Fibroblast of peridontal ligament (primary cell): ENCODE measurements around the gene PTPN14.
A peak's percentile ranks its signal among the peaks of the same experiment; 100 is the strongest.

Source experiments
- DNase-seq: peaks from one replicate; pipeline ENCODE4 v3.0.0-alpha.2; 2010; ENCODE audit errors: extremely low read depth

PTPN14 gene

GRCh38 chr1:214427871-214428277 is 123.5 kb downstream of the PTPN14 start:
- DNase-seq, result peak; percentile 67

- no peak for DNase-seq
Measured at GRCh38 chr1:214426426-214426812, 125.0 kb downstream of the PTPN14 start.

- DNase-seq, result no peak
Measured at GRCh38 chr1:214425716-214426425, 125.5 kb downstream of the PTPN14 start.

- DNase-seq, result no peak
Measured at GRCh38 chr1:214425101-214425500, 126.3 kb downstream of the PTPN14 start.

GRCh38 chr1:214423045-214423444 is 128.4 kb downstream of the PTPN14 start:
- DNase-seq, result no peak

GRCh38 chr1:214422137-214422671 is 129.2 kb downstream of the PTPN14 start:
- DNase-seq, result peak; percentile 63

- DNase-seq, result no peak
Measured at GRCh38 chr1:214420833-214421232, 130.6 kb downstream of the PTPN14 start.

GRCh38 chr1:214420341-214420740 is 131.1 kb downstream of the PTPN14 start:
- DNase-seq, result no peak

- no peak for DNase-seq
Measured at GRCh38 chr1:214419650-214420049, 131.8 kb downstream of the PTPN14 start.

- peak; percentile 68 for DNase-seq
Measured at GRCh38 chr1:214418391-214418790, 133.0 kb downstream of the PTPN14 start.

- DNase-seq, result no peak
Measured at GRCh38 chr1:214417545-214418210, 133.7 kb downstream of the PTPN14 start.

- no peak for DNase-seq
Measured at GRCh38 chr1:214416858-214417257, 134.5 kb downstream of the PTPN14 start.

GRCh38 chr1:214416417-214416816 is 135.0 kb downstream of the PTPN14 start:
- peak; percentile 82 for DNase-seq

GRCh38 chr1:214415131-214415530 is 136.3 kb downstream of the PTPN14 start:
- no peak for DNase-seq

- DNase-seq, result no peak
Measured at GRCh38 chr1:214414691-214415090, 136.7 kb downstream of the PTPN14 start.

- DNase-seq, result no peak
Measured at GRCh38 chr1:214413315-214413714, 138.1 kb downstream of the PTPN14 start.

- no peak for DNase-seq
Measured at GRCh38 chr1:214404571-214405213, 146.7 kb downstream of the PTPN14 start.

- DNase-seq, result peak; percentile 49
Measured at GRCh38 chr1:214404154-214404553, 147.2 kb downstream of the PTPN14 start.

- DNase-seq, result no peak
Measured at GRCh38 chr1:214403431-214403830, 148.0 kb downstream of the PTPN14 start.

- DNase-seq, result no peak
Measured at GRCh38 chr1:214402613-214403083, 148.8 kb downstream of the PTPN14 start.

GRCh38 chr1:214401666-214402065 is 149.7 kb downstream of the PTPN14 start:
- DNase-seq, result peak; percentile 75

- DNase-seq, result no peak
Measured at GRCh38 chr1:214400131-214400530, 151.3 kb downstream of the PTPN14 start.

GRCh38 chr1:214398490-214398889 is 152.9 kb downstream of the PTPN14 start:
- no peak for DNase-seq
